GM23248 (cell line): Measurements from ENCODE around the gene AKR1C3. TPM values are rescaled to one million over a fixed set of nuclear protein-coding genes. Genes with fewer than 3 reads are reported as not detected.
A peak's percentile ranks its signal among the peaks of the same experiment; 100 is the strongest.

ENCODE experiments used
- DNase-seq: peaks from one replicate; pipeline ENCODE4 v3.0.0-alpha.2; 2015
- H2AFZ ChIP-seq: fragments of 200-600 bp; sonication (generic); 2 replicates; pipeline ENCODE4 v1.6.1; 2016; ENCODE audit warnings: antibody characterized with exemption
- H3F3A ChIP-seq: fragments of 200-600 bp; sonication (generic); 2 replicates; pipeline ENCODE4 v1.6.1; 2016; ENCODE audit warnings: mild to moderate bottlenecking, antibody characterized with exemption, mixed run types; ENCODE audit not compliant: insufficient read depth
- H3K27ac ChIP-seq: fragments of 200-600 bp; sonication (generic); 2 replicates; pipeline ENCODE4 v1.5.1; 2016; ENCODE audit warnings: mild to moderate bottlenecking
- H3K27me3 ChIP-seq: fragments of 200-600 bp; sonication (generic); replicated peaks from 2 replicates; pipeline ENCODE4 v1.6.1; 2016; ENCODE audit warnings: mild to moderate bottlenecking; ENCODE audit not compliant: insufficient read depth
- H3K36me3 ChIP-seq: fragments of 200-600 bp; sonication (generic); 2 replicates; pipeline ENCODE4 v1.6.1; 2016; ENCODE audit warnings: low read depth, mild to moderate bottlenecking
- H3K4me1 ChIP-seq: fragments of 200-600 bp; sonication (generic); 2 replicates; pipeline ENCODE4 v1.6.1; 2016; ENCODE audit warnings: mild to moderate bottlenecking; ENCODE audit not compliant: insufficient read depth
- H3K4me2 ChIP-seq: fragments of 200-600 bp; sonication (generic); one replicate; pipeline ENCODE4 v1.6.1; 2016; ENCODE audit warnings: mild to moderate bottlenecking; ENCODE audit not compliant: unreplicated experiment
- H3K4me3 ChIP-seq: fragments of 200-600 bp; sonication (generic); 2 replicates; pipeline ENCODE4 v1.5.1; 2016; ENCODE audit warnings: mild to moderate bottlenecking
- H3K79me2 ChIP-seq: fragments of 200-600 bp; sonication (generic); 2 replicates; pipeline ENCODE4 v1.6.1; 2016; ENCODE audit warnings: mild to moderate bottlenecking; ENCODE audit not compliant: insufficient read depth
- H3K9ac ChIP-seq: fragments of 200-600 bp; sonication (generic); 2 replicates; pipeline ENCODE4 v1.6.1; 2016; ENCODE audit warnings: mild to moderate bottlenecking
- H3K9me2 ChIP-seq: fragments of 200-600 bp; sonication (generic); 2 replicates; pipeline ENCODE4 v1.6.1; 2016; ENCODE audit warnings: mixed run types, mild to moderate bottlenecking, moderate library complexity; ENCODE audit not compliant: insufficient read depth
- H3K9me3 ChIP-seq: fragments of 200-600 bp; sonication (generic); one replicate; pipeline ENCODE4 v1.6.1; 2017; ENCODE audit warnings: low read depth
- H4K20me1 ChIP-seq: fragments of 200-600 bp; sonication (generic); 2 replicates; pipeline ENCODE4 v1.6.0; 2016; ENCODE audit not compliant: insufficient read depth
- EZH2 ChIP-seq: fragments of 200-600 bp; sonication (generic); IDR thresholded peaks from 2 replicates; pipeline ENCODE4 v1.6.1; 2018; ENCODE audit warnings: antibody characterized with exemption, mild to moderate bottlenecking; ENCODE audit not compliant: insufficient read depth, poor library complexity, severe bottlenecking
- EZH2phosphoT487 ChIP-seq: fragments of 200-600 bp; sonication (generic); IDR thresholded peaks from 2 replicates; pipeline ENCODE4 v1.6.1; 2018; ENCODE audit warnings: antibody characterized with exemption, moderate library complexity, mild to moderate bottlenecking, low read depth; ENCODE audit not compliant: insufficient read depth
- WGBS, 2 experiments: methylation state at CpG; one replicate each; pipeline ENCODE4 v1.1.6; 2015 to 2017; ENCODE audit warnings: low lambda C conversion rate in 2 of 2, low coverage in 1 of 2; ENCODE audit errors: missing lambda C conversion rate in 2 of 2; 5-methylcytosine and 5-hydroxymethylcytosine counted together
- in situ Hi-C: fragments of 300-500 bp; cut with MboI; formaldehyde crosslinking; loops from 2 replicates; pipeline ENCODE4 v1.15.0; 2020
- polyA plus RNA-seq: library from polyadenylated mRNA; unstranded; fragments of >200 nt; fragmentation: Nextera tagmentation; extraction: Ambion mirVana; gene quantifications from 2 replicates; pipeline ENCODE4 v1.2.1, GENCODE V29; 2016
- total RNA-seq: library from RNA; depleted of rRNA; stranded (reverse); fragments of >200 nt; shearing (Covaris generic); gene quantifications from 2 replicates; pipeline ENCODE4 v1.2.3, GENCODE V29; 2014

AKR1C3 gene
- total and polyA plus RNA-seq, 2 experiments from 2014 or later = 23.2 to 51.8 TPM

DNA sequence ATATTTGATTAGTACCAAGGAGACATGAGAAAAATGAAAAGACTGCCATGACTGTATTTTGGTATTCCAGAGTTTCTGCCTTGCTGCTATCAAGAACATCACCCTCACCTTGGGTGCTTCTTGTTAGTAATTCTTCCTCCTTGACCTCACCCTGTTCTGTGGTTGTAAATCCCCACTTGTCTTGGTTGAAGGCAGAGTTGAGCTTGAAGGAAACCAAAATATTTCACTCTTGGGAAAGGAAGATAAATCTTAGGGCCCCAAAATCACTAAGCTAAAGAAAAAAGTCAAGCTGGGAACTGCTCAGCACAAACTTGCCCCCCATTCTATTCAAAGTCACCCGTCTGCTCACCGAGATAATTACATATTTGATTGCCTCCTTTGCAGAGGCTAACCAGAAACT is 20.6 kb upstream of the AKR1C3 start:
- Histone ChIP-seq H3K9ac (no peak overlapping the region), H3F3A (peaks cover 26% of the 10 kb centered on the region), H3K4me2 (no peak overlapping the region), H3K4me1 (peaks cover 26% of the 10 kb centered on the region), H4K20me1 (no peaks in the 10 kb centered on the region), H3K9me3 (no peaks in the 10 kb centered on the region), H3K27me3 (no peaks in the 10 kb centered on the region), H3K36me3 (no peaks in the 10 kb centered on the region), H3K4me3 (no peak overlapping the region), H3K27ac (no peak overlapping the region), H3K9me2 (no peaks in the 10 kb centered on the region), H3K79me2 (no peaks in the 10 kb centered on the region), H2AFZ (no peak overlapping the region)
- in situ Hi-C loops = no loop called here
- no peak for DNase-seq
- no peak for TF ChIP-seq EZH2phosphoT487
- TF ChIP-seq EZH2 = no peak
- 95 to 100% methylated on average over 2 of the region's 2 CpGs for WGBS, 2 experiments

DNA sequence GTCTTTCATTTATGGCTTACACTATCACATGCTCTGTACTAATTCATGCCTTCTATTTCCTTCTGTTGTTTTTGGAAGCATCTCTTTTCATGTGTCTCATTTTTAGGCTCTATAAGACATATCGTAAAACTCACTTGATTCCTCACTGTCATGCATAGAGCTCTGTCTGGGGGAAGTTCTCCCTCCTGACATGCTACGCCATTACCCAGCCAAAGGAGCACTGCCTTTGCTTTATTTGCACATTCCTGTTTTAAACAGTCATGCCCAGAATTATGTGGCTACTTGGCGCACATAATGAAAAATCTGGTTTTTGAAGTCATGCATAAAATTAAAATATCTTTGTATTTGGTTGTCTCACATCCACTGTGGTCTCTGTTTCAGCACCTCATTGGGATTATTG is 17.6 kb upstream of the AKR1C3 start:
- no peak for TF ChIP-seq EZH2
- no peak for TF ChIP-seq EZH2phosphoT487
- Histone ChIP-seq H3F3A (peaks cover 11% of the 10 kb centered on the region), H3K36me3 (no peaks in the 10 kb centered on the region), H3K9me2 (no peaks in the 10 kb centered on the region), H2AFZ (peak overlapping the region; percentile 36; the same call in 1 of the 2 replicates), H3K4me1 (peaks cover 15% of the 10 kb centered on the region), H3K9me3 (no peaks in the 10 kb centered on the region), H3K27me3 (no peaks in the 10 kb centered on the region), H3K9ac (no peak overlapping the region), H3K4me3 (no peak overlapping the region), H4K20me1 (no peaks in the 10 kb centered on the region), H3K27ac (0 out of 2 replicates have a peak overlapping the region, but pooled peaks have one; percentile 12), H3K4me2 (peak overlapping the region; percentile 4), H3K79me2 (no peaks in the 10 kb centered on the region)
- in situ Hi-C loops = no loop called here
- DNase-seq = peak; percentile 64
- WGBS, 2 experiments = 12 to 18% methylated on average over 3 of the region's 3 CpGs

DNA sequence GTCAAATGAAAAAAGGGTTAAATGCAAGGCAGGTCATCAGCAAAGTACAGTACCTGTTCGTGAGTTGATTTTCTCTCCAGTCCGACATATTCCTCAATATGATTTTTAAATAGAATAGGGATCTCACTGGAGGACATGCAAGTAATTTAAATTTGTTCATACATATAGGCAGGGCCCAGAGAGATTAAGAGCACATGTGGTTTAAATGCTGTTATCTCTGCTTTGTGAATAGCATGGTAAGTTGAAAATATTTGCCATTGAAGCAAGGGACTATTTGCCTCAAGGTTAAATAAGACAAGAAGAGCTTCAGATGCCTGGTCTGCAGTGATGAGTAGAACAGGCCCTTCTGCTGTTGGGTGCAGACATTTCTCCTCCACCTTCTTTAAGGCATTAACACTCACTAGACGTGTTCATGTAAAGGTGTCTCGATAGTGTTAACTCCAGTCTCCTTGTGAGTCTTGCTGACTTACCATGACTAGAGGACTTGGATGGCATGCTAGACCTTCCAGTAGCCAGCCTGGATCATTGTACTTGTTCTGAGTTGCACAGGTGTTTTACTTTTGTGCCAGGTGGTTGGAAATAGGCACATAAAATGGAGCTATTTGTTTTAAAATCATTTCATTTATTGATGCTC is 15.6 kb upstream of the AKR1C3 start:
- Histone ChIP-seq H3K79me2 (no peaks in the 10 kb centered on the region), H4K20me1 (no peaks in the 10 kb centered on the region), H3K4me2 (no peak overlapping the region), H3K4me3 (no peak overlapping the region), H3K27me3 (no peaks in the 10 kb centered on the region), H3K4me1 (peaks cover 10% of the 10 kb centered on the region), H3K9me3 (no peaks in the 10 kb centered on the region), H3K9me2 (no peaks in the 10 kb centered on the region), H3K9ac (no peak overlapping the region), H3K27ac (no peak overlapping the region), H2AFZ (no peak overlapping the region), H3F3A (no peaks in the 10 kb centered on the region), H3K36me3 (no peaks in the 10 kb centered on the region)
- DNase-seq = peak; percentile 33
- 76 to 81% methylated on average over 4 of the region's 4 CpGs for WGBS, 2 experiments
- in situ Hi-C loops = no loop called here
- TF ChIP-seq EZH2phosphoT487 = no peak
- no peak for TF ChIP-seq EZH2

DNA sequence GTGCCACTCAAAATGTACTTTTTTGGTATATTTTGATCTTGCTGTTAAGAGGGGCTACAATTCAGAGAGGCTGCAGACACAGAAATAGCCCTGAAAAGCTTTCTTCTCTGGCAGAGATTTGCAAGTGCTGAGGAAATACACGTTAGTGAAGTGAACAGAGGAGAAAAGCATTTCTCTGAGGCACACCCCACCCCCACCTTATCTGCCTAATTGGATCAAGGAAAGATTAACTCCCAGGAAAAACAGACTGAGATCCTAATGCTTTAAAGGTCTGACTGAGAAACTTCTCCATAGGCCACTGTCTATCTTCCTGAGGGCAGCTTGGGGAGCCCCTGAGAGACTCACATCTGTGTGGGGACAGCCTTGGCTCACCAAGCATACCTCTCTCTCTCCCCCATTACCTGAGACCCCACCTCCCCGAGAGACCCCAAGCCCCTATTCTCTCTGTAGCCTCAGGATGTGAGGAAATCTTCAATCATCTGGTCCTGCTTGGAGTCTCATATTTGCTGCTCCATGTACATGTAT is 14.8 kb upstream of the AKR1C3 start:
- no peak for TF ChIP-seq EZH2phosphoT487
- no peak for TF ChIP-seq EZH2
- no peak overlapping the region for H3K9ac ChIP-seq
- no peaks in the 10 kb centered on the region for H3K9me2 ChIP-seq
- H2AFZ ChIP-seq = no peak overlapping the region
- H3F3A ChIP-seq = no peaks in the 10 kb centered on the region
- H3K27ac ChIP-seq = no peak overlapping the region
- H3K27me3 ChIP-seq = no peaks in the 10 kb centered on the region
- H3K79me2 ChIP-seq = no peaks in the 10 kb centered on the region
- WGBS, 2 experiments = 58 to 70% methylated on average over 2 of the region's 2 CpGs
- H3K4me1 ChIP-seq = peaks cover 10% of the 10 kb centered on the region
- no peak overlapping the region for H3K4me3 ChIP-seq
- H3K9me3 ChIP-seq = no peaks in the 10 kb centered on the region
- no peak overlapping the region for H3K4me2 ChIP-seq
- H4K20me1 ChIP-seq = no peaks in the 10 kb centered on the region
- H3K36me3 ChIP-seq = no peaks in the 10 kb centered on the region
- DNase-seq = no peak
- in situ Hi-C loops = no loop called here

DNA sequence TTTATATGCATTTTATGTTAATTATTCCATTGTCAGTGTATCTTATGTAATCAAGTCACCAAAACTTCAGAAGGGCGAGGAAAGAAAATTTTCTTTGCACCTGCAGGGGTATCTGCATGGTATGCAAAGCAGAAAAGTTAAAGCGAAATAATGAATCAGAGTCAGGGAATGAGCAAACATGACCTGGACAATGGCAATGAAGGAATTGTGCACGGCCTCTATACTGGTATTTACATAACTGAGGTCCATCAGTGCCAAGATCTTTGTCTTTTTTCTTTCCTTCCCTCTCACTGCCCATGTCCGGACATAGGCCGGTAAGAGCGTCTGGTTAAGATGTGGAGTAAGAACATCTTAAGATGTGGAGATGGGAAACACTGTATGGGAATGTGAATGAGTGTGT is 14.4 kb upstream of the AKR1C3 start:
- H3K36me3 ChIP-seq = no peaks in the 10 kb centered on the region
- H3K27me3 ChIP-seq = no peaks in the 10 kb centered on the region
- no peak for DNase-seq
- no peaks in the 10 kb centered on the region for H3K79me2 ChIP-seq
- no peak overlapping the region for H3K27ac ChIP-seq
- no peaks in the 10 kb centered on the region for H3K9me2 ChIP-seq
- 87 to 91% methylated on average over 6 of the region's 6 CpGs for WGBS, 2 experiments
- no peak overlapping the region for H3K4me2 ChIP-seq
- H2AFZ ChIP-seq = no peak overlapping the region
- no peak overlapping the region for H3K9ac ChIP-seq
- TF ChIP-seq EZH2phosphoT487 = no peak
- no peak for TF ChIP-seq EZH2
- H3K4me1 ChIP-seq = peaks cover 10% of the 10 kb centered on the region
- no peaks in the 10 kb centered on the region for H3K9me3 ChIP-seq
- H3F3A ChIP-seq = no peaks in the 10 kb centered on the region
- in situ Hi-C loops = no loop called here
- H4K20me1 ChIP-seq = no peaks in the 10 kb centered on the region
- no peak overlapping the region for H3K4me3 ChIP-seq
